Prostate gland (tissue), 2 donors: ENCODE results near the gene RWDD3. TPM values are rescaled to one million over a fixed set of nuclear protein-coding genes. Genes with fewer than 3 reads are reported as not detected.

Experiments
- DNase-seq: peaks from one replicate; pipeline ENCODE4 v3.0.0-alpha.2; 2019; ENCODE audit warnings: low spot score
- H3K27ac ChIP-seq, 2 donors: fragments of 200-600 bp; sonication (generic); 2 replicates each; pipeline ENCODE4 v1.5.1; 2017 to 2019
- H3K27me3 ChIP-seq: fragments of 200-600 bp; sonication (generic); replicated peaks from 2 replicates; pipeline ENCODE4 v1.5.1; 2019; ENCODE audit not compliant: insufficient read depth
- H3K36me3 ChIP-seq, 2 donors: fragments of 200-600 bp; sonication (generic); 1 replicate in 1 of 2; 2 replicates in 1 of 2; pipeline versions ENCODE4 v1.5.1 to v1.8.1; 2017 to 2019
- H3K4me1 ChIP-seq: fragments of 200-600 bp; sonication (generic); replicated peaks from 2 replicates; pipeline ENCODE4 v1.5.1; 2019
- H3K4me3 ChIP-seq, 2 donors: fragments of 200-600 bp; sonication (generic); 2 replicates each; pipeline ENCODE4 v1.5.1; 2017 to 2019
- H3K9me3 ChIP-seq: fragments of 200-600 bp; sonication (generic); 2 replicates; pipeline ENCODE4 v1.5.1; 2017
- CTCF ChIP-seq, 4 experiments: fragments of 200-600 bp in 2 of 4; fragments of 450-650 bp in 2 of 4; sonication (generic) in 2 of 4; IDR thresholded peaks; 1 replicate in 3 of 4; 2 replicates in 1 of 4; pipeline ENCODE4 v1.5.1; 2016 to 2019; ENCODE audit warnings: antibody characterized with exemption in 4 of 4, mild to moderate bottlenecking in 2 of 4, moderate library complexity in 2 of 4
- POLR2A ChIP-seq: fragments of 450-650 bp; IDR thresholded peaks from one replicate; pipeline ENCODE4 v1.6.1; 2016; ENCODE audit warnings: antibody characterized with exemption, mild to moderate bottlenecking
- POLR2AphosphoS5 ChIP-seq: sonication (generic); formaldehyde crosslinking; IDR thresholded peaks from one replicate; pipeline ENCODE4 v1.6.1; 2017; ENCODE audit warnings: antibody characterized with exemption
- WGBS: methylation state at CpG from one replicate; pipeline ENCODE4 v1.1.5; 2018; 5-methylcytosine and 5-hydroxymethylcytosine counted together
- intact Hi-C: fragments of 100-400 bp; cut with DNase I; formaldehyde crosslinking; loops from one replicate; pipeline ENCODE4 v1.14.2; 2022
- total RNA-seq, 2 donors: library from RNA; depleted of rRNA; stranded (reverse); fragments of >200 nt; gene quantifications; one replicate each; pipeline ENCODE4 v1.1.0, GENCODE V29; 2016

Gene RWDD3
- total RNA-seq, 2 donors from 2014 or later: 12.8 to 14.4 TPM

DNA sequence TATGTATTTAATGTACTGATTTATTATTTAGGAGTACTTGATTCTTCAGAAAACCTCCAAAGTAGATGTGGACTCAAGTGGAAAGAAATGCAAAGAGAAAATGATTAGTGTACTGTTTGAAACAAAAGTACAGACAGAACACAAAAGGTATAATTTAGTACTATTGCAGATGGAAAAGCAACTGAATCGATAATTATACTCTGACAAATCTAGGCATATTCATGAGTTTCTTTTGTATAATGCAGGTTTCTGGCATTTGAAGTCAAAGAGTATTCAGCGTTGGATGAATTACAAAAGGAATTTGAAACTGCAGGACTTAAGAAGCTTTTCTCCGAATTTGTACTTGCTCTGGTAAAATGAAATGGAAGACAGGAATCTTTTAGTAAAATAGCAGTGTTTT lies 12.5 kb downstream of the RWDD3 start:
- DNase-seq: no peak
- Histone ChIP-seq H3K9me3 (no peaks in the 10 kb centered on the region), H3K27me3 (no peaks in the 10 kb centered on the region), H3K4me1 (no peaks in the 10 kb centered on the region), H3K27ac (no peak overlapping the region), H3K36me3 (no peaks in the 10 kb centered on the region), H3K4me3 (no peak overlapping the region)
- 52% methylated on average over 3 of the region's 3 CpGs for WGBS
- intact Hi-C loops: no loop called here
- no peak for TF ChIP-seq CTCF (IDR thresholded peaks at IDR 0.05)
- no peak for TF ChIP-seq POLR2AphosphoS5
- TF ChIP-seq POLR2A: no peak

- H3K27ac ChIP-seq: no peak overlapping the region
- 95% methylated on average over 3 of the region's 3 CpGs for WGBS
- no peak for DNase-seq
- H3K9me3 ChIP-seq: no peaks in the 10 kb centered on the region
- H3K4me1 ChIP-seq: no peaks in the 10 kb centered on the region
- no peak overlapping the region for H3K4me3 ChIP-seq
- TF ChIP-seq POLR2AphosphoS5 (no peak), POLR2A (no peak), CTCF (IDR thresholded peaks at IDR 0.05) (no peak)
- intact Hi-C loops: no loop called here
- H3K36me3 ChIP-seq: no peaks in the 10 kb centered on the region
- no peaks in the 10 kb centered on the region for H3K27me3 ChIP-seq
Observed at GRCh38 chr1:95247607-95248006, 13.6 kb downstream of the RWDD3 start.

GRCh38 chr1:95249916-95250315 lies 15.9 kb downstream of the RWDD3 start:
- 44% methylated on average over 1 of the region's 1 CpG for WGBS
- TF ChIP-seq POLR2AphosphoS5 (no peak), CTCF (IDR thresholded peaks at IDR 0.05) (no peak), POLR2A (no peak)
- no peak overlapping the region for H3K27ac ChIP-seq

DNA sequence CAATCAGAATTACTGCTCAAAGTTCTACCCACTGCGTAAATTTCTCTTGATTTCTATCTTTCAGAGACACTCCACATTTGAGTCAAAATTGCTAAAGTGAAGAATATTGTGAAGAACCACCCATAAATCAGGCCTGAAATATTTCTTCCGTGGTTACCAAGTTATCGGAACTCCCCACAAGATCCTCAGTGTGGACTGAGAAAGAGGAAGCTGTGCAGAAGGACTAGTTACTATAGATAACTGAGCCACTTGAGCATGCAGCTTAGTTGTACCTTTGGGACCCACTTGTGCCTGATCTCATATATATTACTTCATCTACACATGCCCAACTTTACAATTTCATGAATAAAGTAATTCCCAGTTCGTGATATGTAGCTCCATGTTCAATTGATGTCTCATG lies 18.4 kb downstream of the RWDD3 start:
- H3K27ac ChIP-seq: no peak overlapping the region
- 89% methylated on average over 4 of the region's 4 CpGs for WGBS
- no peaks in the 10 kb centered on the region for H3K36me3 ChIP-seq
- intact Hi-C loops: no loop called here
- H3K4me3 ChIP-seq: no peak overlapping the region
- no peaks in the 10 kb centered on the region for H3K4me1 ChIP-seq
- H3K9me3 ChIP-seq: no peaks in the 10 kb centered on the region
- no peak for DNase-seq
- H3K27me3 ChIP-seq: no peaks in the 10 kb centered on the region
- TF ChIP-seq POLR2AphosphoS5 (no peak), CTCF (IDR thresholded peaks at IDR 0.05) (no peak)

More at GRCh38 chr1:95249916-95250315, 15.9 kb downstream of the RWDD3 start:
- intact Hi-C loops: no loop called here
- Histone ChIP-seq H3K9me3 (no peaks in the 10 kb centered on the region), H3K36me3 (no peaks in the 10 kb centered on the region), H3K27me3 (no peaks in the 10 kb centered on the region), H3K4me1 (no peaks in the 10 kb centered on the region), H3K4me3 (no peak overlapping the region)
- no peak for DNase-seq

DNA sequence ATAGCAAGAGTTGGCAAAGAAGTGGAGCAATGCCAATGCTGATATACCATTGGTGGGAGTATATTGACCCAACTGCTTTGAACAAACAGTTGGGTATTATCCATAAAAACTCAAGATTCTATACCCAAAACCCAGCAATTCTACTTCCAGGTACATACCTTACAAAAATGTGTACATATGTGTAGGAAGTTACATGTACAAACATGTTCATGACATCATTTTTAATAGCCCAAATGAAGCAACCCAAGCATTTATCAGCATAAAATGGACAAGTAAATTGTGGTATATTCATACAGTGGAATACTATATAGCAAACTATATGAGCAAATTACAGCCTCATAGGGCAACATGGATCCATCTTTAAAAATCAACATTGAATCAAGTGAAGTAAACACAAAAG lies 20.9 kb downstream of the RWDD3 start:
- Histone ChIP-seq H3K36me3 (no peaks in the 10 kb centered on the region), H3K9me3 (no peaks in the 10 kb centered on the region), H3K4me3 (no peak overlapping the region), H3K27ac (no peak overlapping the region), H3K4me1 (no peaks in the 10 kb centered on the region), H3K27me3 (no peaks in the 10 kb centered on the region)
- intact Hi-C loops: no loop called here
- DNase-seq: no peak
- no peak for TF ChIP-seq POLR2A
- no peak for TF ChIP-seq CTCF (IDR thresholded peaks at IDR 0.05)
- TF ChIP-seq POLR2AphosphoS5: no peak
